Measurements from ENCODE around the gene C14orf119.
A peak's percentile ranks its signal among the peaks of the same experiment; 100 is the strongest.

C14orf119 gene

DNA sequence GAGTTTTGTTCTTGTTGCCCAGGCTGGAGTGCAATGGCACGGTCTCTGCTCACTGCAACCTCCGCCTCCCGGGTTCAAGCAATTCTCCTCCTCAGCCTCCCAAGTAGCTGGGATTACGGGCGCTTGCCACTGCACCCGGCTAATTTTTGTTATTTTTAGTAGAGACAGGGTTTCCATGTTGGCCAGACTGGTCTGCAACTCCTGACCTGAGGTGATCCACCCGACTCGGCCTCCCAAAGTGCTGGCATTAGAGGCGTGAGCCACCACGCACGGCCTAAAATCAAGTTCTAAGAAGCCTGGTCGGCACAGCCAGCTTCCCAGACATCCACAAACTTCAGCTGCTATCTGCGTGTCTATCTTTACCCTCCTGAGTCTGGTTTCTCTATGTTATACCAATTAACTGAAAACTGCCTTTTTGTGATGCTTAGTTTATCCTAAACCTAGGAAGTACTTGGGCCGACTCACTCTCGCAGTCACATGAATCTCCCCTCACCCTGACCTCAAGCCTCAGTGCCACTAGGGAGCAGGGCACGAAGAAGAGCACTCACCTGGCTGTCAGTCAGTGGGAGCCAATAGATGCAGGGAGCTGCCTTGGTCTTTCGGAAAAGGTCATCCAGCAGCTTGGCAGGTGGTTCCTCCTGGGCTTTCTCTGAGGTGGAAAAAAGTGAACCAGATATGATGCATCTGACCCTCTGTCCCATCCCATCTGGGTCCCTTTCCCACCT is 34.6 kb upstream of the C14orf119 start:
- DNase-seq (ENCODE audit: low read depth, low spot score): no peak

DNA sequence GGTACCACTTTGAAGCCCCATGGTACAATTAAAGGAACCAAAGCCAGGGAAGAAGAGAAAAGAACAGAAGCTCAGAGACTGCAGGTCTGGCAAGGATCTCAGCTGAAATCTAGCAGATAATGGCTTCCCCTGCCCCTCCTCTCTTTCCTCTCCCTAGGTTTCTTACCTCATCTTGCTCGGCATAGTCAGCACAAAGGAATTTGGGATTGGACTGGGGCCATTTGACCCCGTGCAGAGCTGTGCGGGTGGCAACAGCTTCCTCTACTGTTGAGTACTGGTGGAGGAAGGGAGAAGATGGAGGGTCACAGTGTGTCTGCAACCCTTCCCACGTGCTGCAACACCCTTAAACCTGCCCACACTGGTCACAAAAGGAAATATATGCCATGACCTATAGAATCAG is 33.3 kb upstream of the C14orf119 start:
- DNase-seq (ENCODE audit: low read depth, low spot score): peak; percentile 88

DNA sequence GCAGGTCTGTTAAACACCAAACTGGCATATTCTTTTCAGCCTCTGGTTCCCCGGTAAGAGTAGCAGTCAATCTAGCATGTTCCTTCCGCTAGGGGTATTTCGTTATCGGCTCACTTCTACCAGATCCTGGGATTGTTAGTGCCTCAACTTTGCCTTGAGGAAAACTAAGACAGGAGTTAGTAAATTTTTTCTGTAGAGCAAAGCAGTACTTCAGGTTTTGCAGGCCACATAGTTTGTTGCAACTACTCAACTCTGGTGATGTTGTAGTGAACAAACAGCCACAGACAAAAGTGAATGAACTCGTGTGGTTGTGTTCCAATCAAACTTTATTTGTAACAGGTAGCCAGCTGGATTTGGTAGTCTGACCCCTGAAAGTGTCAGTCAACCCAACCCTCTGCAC is 31.7 kb upstream of the C14orf119 start:
- no peak for DNase-seq (ENCODE audit: low read depth, low spot score)

DNA sequence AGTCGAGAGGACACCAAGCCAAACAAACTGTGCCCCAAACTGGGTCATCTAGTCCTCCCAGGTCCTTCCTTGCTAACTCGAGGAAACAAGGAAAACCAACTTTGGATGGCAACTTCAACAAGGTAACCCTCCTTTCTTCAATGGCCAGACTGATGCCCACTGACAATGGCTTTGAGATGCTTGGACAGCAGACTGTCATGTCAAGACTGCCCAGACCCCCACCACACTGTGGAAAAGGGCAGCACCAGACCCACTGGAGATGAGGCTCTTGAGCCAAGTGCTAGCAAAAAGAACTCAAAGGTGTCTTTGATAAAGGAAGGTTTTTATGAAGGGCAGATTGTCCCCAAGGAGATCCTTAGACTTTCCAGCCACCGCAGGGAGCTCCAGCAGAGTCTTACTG is 28.9 kb upstream of the C14orf119 start:
- no peak for DNase-seq (ENCODE audit: low read depth, low spot score)

DNA sequence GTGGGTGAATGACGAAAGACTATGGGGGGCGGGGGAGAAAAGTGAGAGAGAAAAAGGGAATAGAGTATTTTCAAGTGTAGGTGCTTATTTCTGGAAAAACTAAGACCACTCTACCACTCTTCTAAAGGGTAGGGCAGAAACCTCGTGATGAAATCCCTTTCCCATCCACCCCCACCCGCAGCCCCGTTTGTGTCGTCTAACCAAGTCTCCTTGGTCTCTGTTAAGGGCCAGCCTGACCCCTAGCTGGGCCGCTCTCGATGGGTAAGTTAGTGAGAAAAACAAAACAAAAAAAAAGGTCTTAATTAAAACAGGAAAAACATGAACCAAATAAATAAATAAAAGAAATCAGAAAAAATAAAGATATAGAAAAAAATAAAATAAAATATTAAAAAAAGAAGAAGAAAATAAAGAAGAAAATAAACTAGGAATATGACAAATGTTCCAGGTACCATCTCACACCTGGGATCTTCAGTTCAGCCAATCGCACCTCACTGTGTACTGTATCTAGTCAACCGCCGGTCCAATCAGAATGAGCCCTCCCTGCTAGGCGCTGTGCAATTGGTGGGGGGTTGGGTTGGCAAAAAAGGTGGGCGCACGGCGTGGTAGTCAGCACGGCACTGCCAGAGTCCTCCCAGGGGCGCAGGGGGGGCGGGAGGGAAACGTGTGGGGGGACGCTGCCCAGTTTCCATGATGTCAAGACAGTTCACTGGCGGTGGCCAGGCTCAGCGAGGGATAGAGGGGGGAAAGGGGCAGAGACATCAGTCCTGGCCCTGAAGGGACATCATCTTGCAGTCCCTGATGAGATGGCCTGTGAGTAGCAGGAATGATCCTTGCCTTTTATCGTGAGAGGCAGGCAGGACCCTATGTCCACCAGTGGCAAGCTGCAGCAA is 28.2 kb upstream of the C14orf119 start:
- DNase-seq (ENCODE audit: low read depth, low spot score): no peak

DNA sequence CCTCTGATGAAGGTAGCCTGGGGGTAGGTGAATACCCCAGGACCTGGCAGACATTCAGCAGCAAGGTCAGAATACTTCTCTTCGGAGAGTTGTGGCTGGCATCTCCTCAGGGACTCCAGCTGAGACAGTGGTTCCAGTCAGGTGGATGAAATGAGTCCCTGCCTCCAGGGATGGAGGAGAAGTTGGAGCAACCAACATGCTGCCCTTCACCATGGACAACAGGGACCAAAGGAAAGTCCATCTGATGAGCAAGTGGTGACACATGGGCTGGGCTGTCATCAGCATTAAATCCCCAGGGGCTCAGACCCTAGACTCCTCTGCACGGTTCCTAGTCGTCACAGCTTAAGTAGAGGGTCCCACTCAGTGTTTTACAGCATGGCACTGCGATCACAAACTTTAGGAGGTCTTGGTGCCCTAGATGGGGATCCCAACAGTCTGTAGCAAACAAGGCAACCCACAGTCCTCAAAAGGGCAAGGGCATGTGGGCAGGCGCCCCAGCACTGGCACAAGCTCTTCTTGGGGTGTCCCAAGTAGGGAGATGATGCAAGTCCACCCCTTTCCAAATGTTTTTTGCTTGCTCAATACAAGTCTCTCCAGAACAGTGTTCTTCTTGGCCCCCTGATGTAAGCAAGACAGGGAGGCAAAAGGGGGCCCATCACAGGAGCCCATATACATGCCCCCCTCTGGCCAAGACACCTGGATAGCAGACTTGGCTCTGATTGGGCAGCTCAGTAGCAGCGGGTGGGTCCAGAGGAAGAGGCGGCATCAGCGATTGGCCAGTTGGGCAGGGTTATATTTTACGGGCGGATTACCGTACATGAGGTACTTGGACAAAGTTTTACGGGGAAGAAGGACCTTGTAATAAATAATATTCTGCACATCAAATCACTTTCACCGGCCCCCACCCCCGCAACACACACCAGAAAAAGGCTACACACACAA is 27.2 kb upstream of the C14orf119 start:
- DNase-seq (ENCODE audit: low read depth, low spot score): no peak

DNA sequence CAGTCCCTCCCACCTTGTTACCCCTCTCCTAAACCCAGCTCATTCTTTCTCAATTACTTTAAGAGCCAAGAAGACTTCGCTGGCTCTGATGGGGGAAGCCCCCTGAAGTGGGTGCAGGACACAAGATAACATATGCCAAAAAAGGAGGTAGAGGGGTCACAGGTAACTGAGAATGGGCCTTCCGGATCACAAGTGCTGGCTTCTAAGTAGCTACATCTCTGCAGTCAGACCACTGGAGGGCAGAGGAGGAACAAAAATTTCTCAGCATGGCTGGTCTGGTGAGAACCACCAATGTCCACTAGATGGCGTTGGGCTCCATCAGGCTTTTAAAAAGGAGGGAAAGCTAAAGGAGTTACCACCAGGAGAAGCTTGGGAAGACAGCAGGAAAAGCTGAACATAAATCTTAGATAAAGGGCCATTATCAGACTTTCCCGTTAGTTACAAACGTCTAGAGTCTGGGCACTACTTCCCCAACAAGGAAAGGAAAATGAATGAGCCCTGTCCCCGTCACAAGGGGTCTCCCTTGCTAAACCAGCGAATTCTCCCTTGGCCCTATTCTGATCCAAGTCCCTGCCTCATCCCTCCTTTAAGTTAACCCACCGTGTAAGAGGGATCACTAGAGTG is 26.4 kb upstream of the C14orf119 start:
- DNase-seq (ENCODE audit: low read depth, low spot score): peak; percentile 83

DNA sequence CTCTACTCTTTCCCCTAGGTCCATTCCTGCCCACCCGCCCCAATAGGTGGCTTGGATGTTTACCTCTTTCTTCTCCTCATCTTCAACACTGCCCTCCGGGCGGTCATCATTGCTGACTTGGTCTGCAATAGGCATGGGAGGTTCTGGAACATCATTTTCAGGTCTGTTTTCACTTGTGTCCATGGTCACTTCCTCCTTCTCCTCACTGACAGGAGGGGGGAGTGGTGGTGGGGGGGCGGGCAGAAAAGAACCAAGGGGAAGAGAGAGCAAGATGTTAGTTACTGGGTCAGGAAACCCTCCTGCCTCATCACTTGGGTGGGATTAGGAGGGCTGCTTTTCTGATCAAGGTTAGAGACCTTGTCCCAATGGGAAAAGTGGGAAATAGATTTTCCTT is 25.9 kb upstream of the C14orf119 start:
- DNase-seq (ENCODE audit: low read depth, low spot score): no peak

DNA sequence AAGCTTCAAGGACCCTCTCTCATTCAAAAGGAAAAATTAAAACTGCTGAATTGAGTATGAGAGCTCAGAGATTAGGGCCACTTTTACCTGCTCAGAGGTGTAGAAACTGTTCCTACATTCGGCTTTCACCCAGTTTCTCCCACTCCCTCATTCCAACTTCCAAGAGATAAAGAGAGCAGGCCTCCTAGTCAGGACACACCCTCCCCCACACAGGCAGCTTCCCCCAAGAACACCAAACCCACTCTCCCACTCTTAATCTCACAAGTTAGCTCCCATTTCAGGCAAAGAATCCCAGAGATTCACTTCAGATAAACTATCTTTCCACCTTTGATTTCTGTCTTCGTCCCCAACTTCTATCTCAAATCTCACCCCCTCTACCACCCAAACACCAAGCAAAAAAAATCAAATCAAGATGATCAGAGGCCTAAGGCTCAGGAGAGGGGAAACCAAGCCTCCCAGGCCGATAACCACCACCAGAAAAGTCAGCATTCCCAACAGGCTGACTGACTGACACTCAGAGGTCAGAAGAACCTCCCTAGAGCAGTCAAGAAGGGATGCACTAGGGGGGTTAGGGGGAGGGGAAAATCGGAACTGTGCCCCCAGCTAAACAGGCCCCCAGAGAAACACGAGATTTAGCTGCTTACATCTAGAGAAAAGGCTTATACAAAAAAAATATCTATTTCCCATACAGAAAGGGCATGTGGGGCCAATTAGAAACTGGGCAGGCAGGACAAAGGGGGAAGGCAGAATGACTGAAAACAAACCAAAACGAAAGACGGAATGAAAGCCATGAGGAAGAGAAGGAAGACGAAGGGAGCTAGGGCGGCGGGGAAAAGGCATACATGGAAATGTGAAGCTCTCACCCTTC is 24.8 kb upstream of the C14orf119 start:
- no peak for DNase-seq (ENCODE audit: low read depth, low spot score)

DNA sequence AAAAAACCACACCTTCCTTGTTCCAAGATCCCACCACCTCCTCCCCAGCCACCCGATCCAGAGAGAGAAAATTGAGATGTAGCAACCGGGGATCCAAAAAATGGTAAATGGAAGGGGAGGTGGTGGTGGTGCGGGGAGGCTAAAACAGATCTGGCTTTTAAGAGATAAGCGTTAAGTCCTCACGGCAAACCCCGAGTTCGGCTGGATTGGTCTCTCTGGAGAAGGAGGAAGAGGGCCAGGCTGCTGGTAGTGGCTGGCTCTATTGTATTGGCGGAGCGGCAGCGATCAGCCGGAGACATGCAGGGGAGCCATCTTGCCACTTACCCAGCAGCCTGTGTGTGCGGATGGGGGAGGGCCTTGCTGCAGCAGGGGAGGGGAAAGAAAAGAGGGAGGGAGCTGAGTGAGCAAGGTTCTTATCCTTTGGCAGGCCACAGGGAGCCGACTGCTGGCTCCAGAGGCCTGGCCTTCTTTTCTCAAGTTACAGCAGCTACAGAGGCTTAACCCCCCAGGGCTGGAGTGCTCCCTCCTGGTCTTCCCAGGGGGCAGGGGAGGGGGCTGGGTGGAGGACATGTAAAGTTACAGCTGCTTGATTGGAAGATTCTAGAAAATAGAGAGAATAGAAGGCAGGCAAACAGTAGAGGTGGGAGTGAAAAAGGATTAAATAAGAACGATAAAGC is 23.9 kb upstream of the C14orf119 start:
- DNase-seq (ENCODE audit: low read depth, low spot score): peak; percentile 87

DNA sequence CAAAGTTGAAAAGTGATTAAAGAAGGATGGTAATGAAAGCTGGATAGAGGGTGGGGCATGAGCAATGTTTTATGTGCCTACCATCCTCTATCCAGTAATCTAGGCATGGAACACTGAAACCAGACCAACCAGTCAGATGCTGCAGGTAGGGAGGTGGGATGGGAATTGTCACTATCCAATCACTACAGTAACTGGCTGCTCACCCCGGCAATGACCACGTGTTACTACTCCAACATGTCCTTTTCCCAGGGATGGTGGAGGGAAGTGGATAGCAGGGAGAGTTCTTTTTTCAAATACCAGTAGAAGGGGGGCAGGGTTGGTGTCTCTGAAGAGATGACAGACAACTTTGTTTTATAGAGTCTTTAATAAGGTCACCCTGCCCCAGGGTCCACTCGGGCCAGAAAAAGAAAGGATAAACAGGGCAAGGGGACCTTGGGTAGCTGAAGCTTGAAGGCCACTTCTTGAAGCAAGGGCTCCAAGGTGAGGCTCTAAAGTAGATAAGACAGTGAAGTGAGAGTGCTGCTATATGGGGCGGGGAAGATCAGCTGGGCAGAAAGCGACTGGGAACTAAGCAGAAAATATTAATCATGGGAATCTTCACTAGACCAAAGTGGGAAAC is 23.3 kb upstream of the C14orf119 start:
- DNase-seq (ENCODE audit: low read depth, low spot score): no peak

DNA sequence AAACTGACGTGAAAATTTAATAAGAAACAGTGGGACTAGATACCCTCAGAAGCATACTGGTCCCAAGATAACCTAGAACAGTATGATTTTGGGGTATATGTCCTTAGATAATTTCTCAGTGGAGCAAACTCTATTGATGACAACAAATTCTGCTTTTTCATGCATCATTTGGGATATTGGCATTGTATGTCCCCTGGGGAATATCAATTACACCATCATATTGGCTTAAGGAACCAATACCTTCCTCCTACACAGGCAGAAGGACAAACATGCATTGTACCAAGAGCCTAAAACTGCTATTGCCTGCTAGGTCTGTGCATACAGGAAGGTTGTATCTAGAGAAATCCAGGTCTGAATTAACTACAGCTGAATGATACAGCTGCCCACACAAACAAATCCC is 20.4 kb upstream of the C14orf119 start:
- no peak for DNase-seq (ENCODE audit: low read depth, low spot score)

DNA sequence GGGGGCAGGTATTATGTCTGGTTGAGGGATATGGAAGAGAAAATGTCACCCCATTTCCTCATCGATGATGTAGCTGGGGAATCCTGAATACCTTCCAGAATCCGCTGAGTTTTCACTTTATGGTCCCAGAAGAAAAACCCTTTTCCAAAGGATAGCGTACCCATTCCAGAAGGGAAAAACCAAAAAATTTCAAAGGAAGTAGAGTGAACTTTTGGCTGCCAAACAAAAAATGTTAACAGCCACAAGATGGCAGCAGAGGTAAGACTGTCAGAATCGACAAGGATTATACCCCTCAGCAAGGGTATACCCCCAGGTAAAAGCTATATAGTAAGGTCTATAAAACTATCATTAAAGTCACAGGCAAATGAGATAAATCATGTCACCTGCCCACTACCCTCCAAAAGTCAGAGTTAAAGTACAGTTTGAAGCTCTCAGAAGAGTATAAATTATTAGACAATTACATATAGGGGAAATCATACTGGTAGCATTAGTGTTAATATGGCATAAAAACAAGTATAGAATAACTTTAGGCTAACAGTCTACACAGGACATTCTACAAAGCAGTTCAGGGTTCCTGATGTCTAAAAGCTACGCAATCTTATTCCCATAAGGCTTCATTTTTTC is 18.4 kb upstream of the C14orf119 start:
- no peak for DNase-seq (ENCODE audit: low read depth, low spot score)

DNA sequence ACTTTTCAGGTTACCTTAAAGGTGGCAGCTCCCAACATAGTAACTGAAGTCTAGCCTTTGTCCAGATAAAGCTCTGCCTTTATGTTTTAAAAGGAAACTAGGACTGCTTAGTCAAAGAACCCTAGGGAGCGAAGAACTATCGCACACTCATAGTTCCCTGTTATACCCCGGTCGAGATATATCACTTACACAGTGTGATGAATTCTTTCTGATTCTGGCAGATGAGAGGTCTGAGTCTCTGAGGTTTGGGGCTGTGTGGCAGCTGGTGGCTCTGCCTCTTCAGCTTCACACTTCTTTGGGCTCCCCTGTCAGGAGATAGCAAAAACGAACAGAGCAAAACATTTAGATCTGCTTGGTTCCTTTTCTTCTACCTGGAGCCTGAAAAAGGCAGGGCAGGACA is 17.3 kb upstream of the C14orf119 start:
- DNase-seq (ENCODE audit: low read depth, low spot score): no peak

DNA sequence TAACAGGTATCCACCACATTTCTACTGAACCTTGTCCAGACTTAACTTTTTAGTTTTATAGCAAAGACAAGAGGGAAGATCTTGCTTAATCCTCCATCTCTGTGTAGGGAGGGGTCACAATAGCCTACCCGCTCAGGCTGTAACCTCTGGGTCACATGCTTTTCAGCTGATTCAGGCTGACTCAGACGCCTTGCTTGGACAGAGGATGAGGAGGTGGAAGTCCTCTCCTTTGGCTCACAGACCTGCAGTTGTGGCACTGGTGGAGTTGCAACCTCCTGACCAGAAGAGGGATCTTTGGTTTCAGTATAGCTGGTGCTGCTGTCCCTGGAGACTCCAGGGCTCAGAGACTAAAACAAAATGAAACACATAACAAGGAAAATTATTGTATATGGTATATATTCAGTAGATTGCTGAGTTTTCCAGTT is 16.6 kb upstream of the C14orf119 start:
- peak; percentile 82 for DNase-seq (ENCODE audit: low read depth, low spot score)

DNA sequence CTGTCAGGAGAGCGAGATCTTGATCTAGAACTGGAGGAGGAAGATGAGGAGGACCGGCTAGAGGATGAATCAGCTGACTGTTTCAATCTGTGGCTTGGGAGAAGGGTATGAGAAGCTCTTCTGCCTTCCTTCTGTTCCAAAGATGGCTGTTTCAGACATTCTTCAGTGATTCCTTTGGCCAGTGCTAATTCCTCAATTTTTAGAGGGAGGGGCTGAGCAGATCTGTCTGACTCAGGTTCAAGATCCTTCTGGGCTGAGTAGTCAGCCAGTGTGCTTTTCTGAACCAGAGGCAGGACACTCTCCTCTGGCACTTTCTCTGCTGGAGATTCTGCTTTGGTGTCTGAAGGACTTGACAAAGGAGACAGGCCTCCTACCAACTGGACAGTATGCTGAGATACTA is 15.6 kb upstream of the C14orf119 start:
- no peak for DNase-seq (ENCODE audit: low read depth, low spot score)

DNA sequence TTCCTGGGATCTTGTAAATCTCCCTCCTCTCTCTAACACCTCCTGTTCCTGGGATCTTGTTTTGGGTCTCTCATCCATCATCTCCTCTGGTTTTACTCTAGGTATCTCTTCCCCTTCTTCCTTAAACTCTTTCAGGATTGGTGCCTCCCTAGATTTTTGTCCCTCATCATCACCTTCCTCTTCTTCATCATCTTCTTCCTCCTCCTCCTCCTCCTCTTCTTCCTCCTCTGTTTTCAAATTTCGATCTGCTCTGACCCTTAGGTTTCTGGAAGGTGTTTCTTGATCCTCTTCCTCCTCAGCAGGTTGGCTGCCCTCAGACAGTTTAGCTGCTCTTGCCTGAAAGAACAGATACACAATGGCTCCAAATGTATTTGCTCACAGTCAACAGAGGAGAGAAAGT is 14.8 kb upstream of the C14orf119 start:
- DNase-seq (ENCODE audit: low read depth, low spot score): no peak

DNA sequence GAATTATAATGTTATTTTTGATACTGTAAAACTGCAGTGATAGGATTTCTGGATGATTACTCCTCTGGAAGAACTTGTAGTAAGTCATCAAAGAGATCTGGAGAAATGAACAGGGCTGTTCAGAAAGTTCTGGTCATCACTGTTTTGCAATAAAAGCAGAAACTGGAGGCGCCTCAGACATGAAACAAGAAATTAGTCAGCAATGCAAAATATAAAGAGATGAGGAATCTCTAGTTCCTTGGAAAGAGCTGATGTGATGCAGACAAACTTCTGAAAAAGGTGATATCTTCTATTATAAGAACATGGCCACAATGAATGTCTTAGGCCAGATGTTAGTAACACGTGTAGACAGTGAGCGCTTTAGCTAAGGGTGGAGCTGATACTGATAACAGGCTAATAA is 9.8 kb upstream of the C14orf119 start:
- no peak for DNase-seq (ENCODE audit: low read depth, low spot score)

DNA sequence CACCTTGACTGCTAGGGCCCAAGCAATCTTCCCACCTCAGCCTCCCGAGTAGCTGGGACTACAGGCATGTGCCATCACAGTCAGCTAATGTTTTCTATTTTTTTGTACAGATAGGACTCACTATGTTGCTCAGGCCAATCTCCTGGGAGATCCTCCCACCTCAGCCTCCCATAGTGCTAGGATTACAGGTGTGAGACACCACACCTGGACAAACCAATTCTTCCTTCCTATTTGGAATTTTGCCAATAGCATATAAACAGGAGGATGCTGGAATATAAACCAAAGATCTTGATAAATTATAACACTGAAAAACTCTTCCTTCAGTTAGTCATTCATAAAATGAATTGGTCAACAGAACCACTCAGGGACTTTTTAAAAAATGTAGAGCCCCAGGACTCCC is 8.7 kb upstream of the C14orf119 start:
- DNase-seq (ENCODE audit: low read depth, low spot score): no peak

Measured in smooth muscle cell of the brain vasculature (primary cell).